Measurements from ENCODE around the gene FTCD.

The FTCD gene

DNA sequence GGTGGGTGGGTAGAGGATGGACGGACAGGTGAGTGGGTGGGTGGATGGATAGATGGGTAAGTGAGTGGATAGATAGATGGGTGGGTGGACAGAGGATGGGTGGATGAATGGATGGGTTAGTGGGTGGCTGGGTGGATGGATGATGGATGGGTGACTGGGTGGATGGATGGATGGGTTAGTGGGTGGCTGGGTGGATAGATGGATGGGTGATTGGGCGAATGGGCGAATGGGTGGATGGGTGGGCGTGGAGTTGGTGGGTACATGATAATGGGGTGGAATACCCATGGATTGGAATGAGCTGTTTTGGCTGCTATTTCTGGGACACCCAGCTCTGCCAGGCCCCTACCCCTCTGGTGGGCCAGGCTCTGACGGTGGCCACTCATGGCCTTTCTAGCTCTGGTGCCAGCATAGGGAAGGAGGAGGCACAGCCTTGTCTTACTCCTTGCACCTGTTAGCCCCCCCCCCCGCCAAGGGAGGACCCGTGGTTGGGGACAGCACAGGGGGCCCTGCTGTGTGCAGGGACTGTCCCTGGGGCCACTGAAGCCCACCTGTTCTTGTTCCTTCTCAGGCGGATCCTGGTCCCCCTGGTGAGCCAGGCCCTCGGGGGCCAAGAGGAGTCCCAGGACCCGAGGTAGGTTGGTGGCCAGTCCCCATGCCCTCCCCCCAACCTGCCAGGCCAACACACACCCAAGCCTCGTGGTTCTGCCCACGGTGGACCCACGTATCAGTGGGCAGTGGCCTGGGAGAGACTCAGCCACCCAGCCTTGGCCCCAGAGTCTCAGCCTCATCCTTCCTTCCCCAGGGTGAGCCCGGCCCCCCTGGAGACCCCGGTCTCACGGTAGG is 31.1 kb downstream of the FTCD start:
- H3K4me3 ChIP-seq (ENCODE audit: low read depth, low read length): no peak overlapping the region
- TF ChIP-seq, protein P1, sequence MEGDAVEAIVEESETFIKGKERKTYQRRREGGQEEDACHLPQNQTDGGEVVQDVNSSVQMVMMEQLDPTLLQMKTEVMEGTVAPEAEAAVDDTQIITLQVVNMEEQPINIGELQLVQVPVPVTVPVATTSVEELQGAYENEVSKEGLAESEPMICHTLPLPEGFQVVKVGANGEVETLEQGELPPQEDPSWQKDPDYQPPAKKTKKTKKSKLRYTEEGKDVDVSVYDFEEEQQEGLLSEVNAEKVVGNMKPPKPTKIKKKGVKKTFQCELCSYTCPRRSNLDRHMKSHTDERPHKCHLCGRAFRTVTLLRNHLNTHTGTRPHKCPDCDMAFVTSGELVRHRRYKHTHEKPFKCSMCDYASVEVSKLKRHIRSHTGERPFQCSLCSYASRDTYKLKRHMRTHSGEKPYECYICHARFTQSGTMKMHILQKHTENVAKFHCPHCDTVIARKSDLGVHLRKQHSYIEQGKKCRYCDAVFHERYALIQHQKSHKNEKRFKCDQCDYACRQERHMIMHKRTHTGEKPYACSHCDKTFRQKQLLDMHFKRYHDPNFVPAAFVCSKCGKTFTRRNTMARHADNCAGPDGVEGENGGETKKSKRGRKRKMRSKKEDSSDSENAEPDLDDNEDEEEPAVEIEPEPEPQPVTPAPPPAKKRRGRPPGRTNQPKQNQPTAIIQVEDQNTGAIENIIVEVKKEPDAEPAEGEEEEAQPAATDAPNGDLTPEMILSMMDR (IDR thresholded peaks at IDR 0.05): no peak
- H3K9ac ChIP-seq: no peak overlapping the region
- no peaks in the 10 kb centered on the region for H3K36me3 ChIP-seq (ENCODE audit: control insufficient read depth, insufficient read depth, low read length)
- no peak overlapping the region for H2AFZ ChIP-seq
- H3K9me3 ChIP-seq (ENCODE audit: control insufficient read depth, low read length): no peaks in the 10 kb centered on the region
- no peaks in the 10 kb centered on the region for H3K79me2 ChIP-seq
- H3K4me2 ChIP-seq (ENCODE audit: low read length): no peak overlapping the region
- no peaks in the 10 kb centered on the region for H3K27me3 ChIP-seq (ENCODE audit: control insufficient read depth, insufficient read depth, low read length)
- H3K4me1 ChIP-seq: no peaks in the 10 kb centered on the region
- H3K27ac ChIP-seq: no peak overlapping the region

DNA sequence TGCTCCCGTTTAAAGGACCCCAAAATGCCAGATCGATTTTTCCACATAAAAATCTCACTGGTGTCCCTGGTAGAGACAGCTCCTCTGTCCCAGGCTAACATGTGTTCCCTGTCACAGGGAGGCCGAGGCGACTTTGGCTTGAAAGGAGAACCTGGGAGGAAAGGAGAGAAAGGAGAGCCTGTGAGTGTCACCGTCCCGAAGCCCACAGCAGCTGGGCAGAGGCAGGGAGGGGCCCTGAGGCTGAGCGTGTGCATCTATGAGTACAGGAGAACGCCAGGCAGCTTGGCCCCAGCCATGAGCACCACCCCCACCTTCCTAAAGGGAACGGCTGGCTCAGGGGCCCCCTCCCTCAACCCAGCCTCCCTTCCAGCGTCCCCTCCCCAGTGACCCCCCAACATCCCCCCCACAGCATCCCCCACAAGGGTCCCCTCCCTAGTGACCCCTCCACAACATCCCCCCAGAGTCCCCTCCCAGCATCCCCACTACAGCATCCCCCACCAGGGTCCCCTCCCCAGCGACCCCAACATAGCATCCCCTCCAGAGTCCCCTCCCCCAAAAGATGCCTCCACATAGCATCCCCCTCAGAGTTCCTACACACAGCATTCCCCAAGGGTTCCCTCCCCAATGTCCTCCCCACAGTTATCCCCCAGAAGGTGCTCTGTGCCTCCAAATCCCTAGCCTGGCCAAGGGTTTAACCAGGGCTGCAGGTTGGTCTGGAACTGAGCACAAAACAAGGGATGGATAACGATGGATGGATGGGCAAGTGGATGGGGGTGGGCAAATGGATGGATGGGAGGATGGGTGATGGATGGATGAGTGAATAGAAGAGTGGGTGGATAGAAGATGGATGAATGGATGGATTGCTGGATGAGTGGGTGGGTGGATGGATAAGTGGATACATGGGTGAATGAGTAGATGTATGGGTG is 32.4 kb downstream of the FTCD start:
- H3K9me3 ChIP-seq (ENCODE audit: control insufficient read depth, low read length): no peaks in the 10 kb centered on the region
- no peak overlapping the region for H3K27ac ChIP-seq
- H3K27me3 ChIP-seq (ENCODE audit: control insufficient read depth, insufficient read depth, low read length): no peaks in the 10 kb centered on the region
- H3K36me3 ChIP-seq (ENCODE audit: control insufficient read depth, insufficient read depth, low read length): no peaks in the 10 kb centered on the region
- TF ChIP-seq, protein P1 (IDR thresholded peaks at IDR 0.05): no peak
- H3K4me2 ChIP-seq (ENCODE audit: low read length): no peak overlapping the region
- no peaks in the 10 kb centered on the region for H3K4me1 ChIP-seq
- H3K79me2 ChIP-seq: no peaks in the 10 kb centered on the region
- H3K4me3 ChIP-seq (ENCODE audit: low read depth, low read length): no peak overlapping the region
- no peak overlapping the region for H2AFZ ChIP-seq
- no peak overlapping the region for H3K9ac ChIP-seq

DNA sequence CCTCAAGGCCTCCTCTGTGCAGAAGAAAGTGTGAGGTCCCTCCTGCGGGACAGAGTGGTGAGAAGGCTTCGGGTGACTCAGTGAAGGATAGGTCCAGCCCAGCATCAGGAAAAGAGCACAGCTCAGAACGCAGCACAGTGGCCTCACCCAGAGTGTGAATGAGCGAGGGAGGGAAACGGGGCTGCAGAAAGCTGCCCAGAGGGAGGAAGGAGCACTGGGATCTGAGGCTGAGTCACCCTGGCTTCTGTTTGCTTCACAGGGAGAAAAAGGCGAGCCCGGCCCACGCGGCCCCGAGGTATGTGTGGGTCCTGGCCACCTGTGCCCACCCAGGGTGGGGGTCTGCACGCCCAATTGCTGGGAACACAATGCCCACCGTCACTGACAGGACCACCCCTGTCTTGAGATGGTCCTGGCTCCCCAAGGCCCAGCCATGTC is 33.1 kb downstream of the FTCD start:
- H3K79me2 ChIP-seq: no peaks in the 10 kb centered on the region
- no peaks in the 10 kb centered on the region for H3K9me3 ChIP-seq (ENCODE audit: control insufficient read depth, low read length)
- H3K27me3 ChIP-seq (ENCODE audit: control insufficient read depth, insufficient read depth, low read length): no peaks in the 10 kb centered on the region
- no peak overlapping the region for H2AFZ ChIP-seq
- no peak overlapping the region for H3K9ac ChIP-seq
- no peak overlapping the region for H3K4me3 ChIP-seq (ENCODE audit: low read depth, low read length)
- H3K36me3 ChIP-seq (ENCODE audit: control insufficient read depth, insufficient read depth, low read length): no peaks in the 10 kb centered on the region
- H3K27ac ChIP-seq: no peak overlapping the region
- TF ChIP-seq, protein P1 (IDR thresholded peaks at IDR 0.05): no peak
- no peaks in the 10 kb centered on the region for H3K4me1 ChIP-seq
- H3K4me2 ChIP-seq (ENCODE audit: low read length): no peak overlapping the region

DNA sequence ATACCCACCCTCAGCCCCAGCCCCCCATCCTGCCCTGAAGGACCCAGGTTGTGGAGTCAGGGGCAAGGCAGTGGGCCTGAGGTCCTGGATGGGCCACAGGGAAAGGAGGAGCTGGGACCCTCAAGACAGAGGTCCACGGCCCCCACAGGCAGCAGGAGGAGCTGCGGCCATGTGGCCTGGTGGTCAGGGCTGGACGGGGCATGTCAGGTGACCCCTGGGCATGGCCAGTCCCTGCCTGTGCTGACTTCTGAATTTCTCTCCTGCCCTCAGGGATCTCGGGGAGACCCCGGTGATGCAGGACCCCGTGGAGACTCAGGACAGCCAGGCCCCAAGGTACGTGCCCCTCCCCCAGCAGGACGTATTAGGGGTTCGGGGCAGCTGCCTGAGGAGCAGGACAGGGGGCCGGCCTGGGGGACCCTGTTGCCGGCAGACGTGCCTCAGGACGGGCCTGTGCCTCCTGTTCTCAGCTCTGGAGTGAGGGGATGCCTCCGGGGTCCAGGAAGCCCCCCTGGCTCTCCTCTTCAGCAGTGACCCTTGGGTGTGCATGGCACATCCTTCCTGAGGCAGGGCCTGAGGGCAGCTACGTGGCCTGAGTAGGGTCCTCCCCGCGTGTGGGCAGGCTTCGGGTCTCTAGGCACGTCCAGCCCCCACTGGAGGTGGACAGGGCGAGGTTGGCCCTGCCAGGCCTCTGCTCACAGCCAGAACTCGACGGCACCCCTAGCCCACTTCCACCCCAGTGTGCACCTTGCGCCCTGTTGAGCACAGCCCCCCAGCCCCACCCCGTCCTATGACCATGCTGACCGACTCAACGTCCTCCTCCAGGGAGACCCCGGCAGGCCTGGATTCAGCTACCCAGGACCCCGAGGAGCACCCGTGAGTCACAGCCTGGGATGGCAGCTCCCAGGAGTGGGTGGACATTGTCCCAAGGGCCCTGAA is 33.8 kb downstream of the FTCD start:
- TF ChIP-seq, protein P1 (IDR thresholded peaks at IDR 0.05): no peak
- Histone ChIP-seq H3K4me3 (ENCODE audit: low read depth, low read length) (no peak overlapping the region), H3K9me3 (ENCODE audit: control insufficient read depth, low read length) (no peaks in the 10 kb centered on the region), H3K27me3 (ENCODE audit: control insufficient read depth, insufficient read depth, low read length) (no peaks in the 10 kb centered on the region), H3K9ac (no peak overlapping the region), H3K4me1 (no peaks in the 10 kb centered on the region), H3K27ac (no peak overlapping the region), H3K4me2 (ENCODE audit: low read length) (no peak overlapping the region), H3K36me3 (ENCODE audit: control insufficient read depth, insufficient read depth, low read length) (no peaks in the 10 kb centered on the region), H2AFZ (no peak overlapping the region), H3K79me2 (no peaks in the 10 kb centered on the region)
